ENCODE measurements around the gene OSBP2. TPM values are rescaled to one million over a fixed set of nuclear protein-coding genes. Genes with fewer than 3 reads are reported as not detected.

The OSBP2 gene
- total and polyA plus RNA-seq, 2 of the 13 experiments (the other 11 are each of a cell fraction or from before 2014, with no cell fraction given), result 5.0 to 7.7 TPM

- TF ChIP-seq HOMEZ (CRISPR knock-in tag; IDR thresholded peaks at IDR 0.05; ENCODE audit: low read depth), result peak; percentile 79
- peak; percentile 100 for TF ChIP-seq SALL1 (CRISPR knock-in tag; IDR thresholded peaks at IDR 0.05)
- peak; percentile 95 for TF ChIP-seq TEAD2 (CRISPR knock-in tag; IDR thresholded peaks at IDR 0.05)
- TF ChIP-seq HNF4A (CRISPR knock-in tag; IDR thresholded peaks at IDR 0.05), result peak; percentile 59; the same call in 1 of the 2 replicates
- no peak for TF ChIP-seq GATA4 (IDR thresholded peaks at IDR 0.05; ENCODE audit: borderline replicate concordance, low read depth)
- peak; percentile 99 for TF ChIP-seq ZNF766 (CRISPR knock-in tag; IDR thresholded peaks at IDR 0.05; ENCODE audit: borderline replicate concordance)
- peak; percentile 68; the same call in 1 of the 2 replicates for TF ChIP-seq ZSCAN29 (CRISPR knock-in tag; conservative IDR thresholded peaks at IDR 0.05)
- peak; percentile 99 for TF ChIP-seq NFKB2 (CRISPR knock-in tag; IDR thresholded peaks at IDR 0.05; ENCODE audit: borderline replicate concordance)
- TF ChIP-seq NKX3-1 (CRISPR knock-in tag; IDR thresholded peaks at IDR 0.05), result peak; percentile 99
- peak; percentile 96 for TF ChIP-seq PBX3 (CRISPR knock-in tag; IDR thresholded peaks at IDR 0.05; ENCODE audit: borderline replicate concordance)
- peak; percentile 76; the same call in 1 of the 2 replicates for TF ChIP-seq ZNF484 (CRISPR knock-in tag; IDR thresholded peaks at IDR 0.05; ENCODE audit: borderline replicate concordance, low read depth)
- TF ChIP-seq ZZZ3 (CRISPR knock-in tag; IDR thresholded peaks at IDR 0.05; ENCODE audit: borderline replicate concordance), result peak; percentile 73; the same call in 1 of the 2 replicates
- no peak for TF ChIP-seq ZKSCAN1 (IDR thresholded peaks at IDR 0.05; ENCODE audit: low read length)
- no peak; the same call in 1 of the 2 replicates for TF ChIP-seq NR2F2 (IDR thresholded peaks at IDR 0.05; ENCODE audit: borderline replicate concordance, low read depth)
- TF ChIP-seq TCF7L2 (IDR thresholded peaks at IDR 0.05; ENCODE audit: low read depth, low read length), result no peak
- peak; percentile 74; the same call in 1 of the 2 replicates for TF ChIP-seq SOX5 (CRISPR knock-in tag; IDR thresholded peaks at IDR 0.05; ENCODE audit: borderline replicate concordance)
- TF ChIP-seq ZNF773 (CRISPR knock-in tag; IDR thresholded peaks at IDR 0.05; ENCODE audit: borderline replicate concordance), result peak; percentile 98
- peak; percentile 68; the same call in 1 of the 2 replicates for TF ChIP-seq MLX (CRISPR knock-in tag; IDR thresholded peaks at IDR 0.05)
- TF ChIP-seq ZNF10 (CRISPR knock-in tag; IDR thresholded peaks at IDR 0.05; ENCODE audit: borderline replicate concordance, low read depth), result no peak
- TF ChIP-seq ZNF326 (CRISPR knock-in tag; IDR thresholded peaks at IDR 0.05; ENCODE audit: borderline replicate concordance), result no peak
- peak; percentile 98 for TF ChIP-seq CAMTA2 (CRISPR knock-in tag; IDR thresholded peaks at IDR 0.05; ENCODE audit: borderline replicate concordance)
- peak; percentile 100 for TF ChIP-seq WIZ (CRISPR knock-in tag; IDR thresholded peaks at IDR 0.05)
- TF ChIP-seq ZNF343 (CRISPR knock-in tag; IDR thresholded peaks at IDR 0.05), result peak; percentile 85; the same call in 1 of the 2 replicates
- TF ChIP-seq RFX5 (IDR thresholded peaks at IDR 0.05; ENCODE audit: low read depth, low read length), result no peak
- TF ChIP-seq SPEN (CRISPR knock-in tag; IDR thresholded peaks at IDR 0.05; ENCODE audit: low read depth), result peak; percentile 96
Measured at GRCh38 chr22:30802202-30803166, 107.8 kb downstream of the OSBP2 start (continued).
